DMS 273 (cell line): ENCODE results near the gene TSC1.

Experiments used
- DNase-seq: peaks from one replicate; lab custom pipeline; 2025; ENCODE audit not compliant: unreplicated experiment; lab: John Stamatoyannopoulos, UW

The TSC1 gene

GRCh38 chr9:132894346-132894745 is 50.1 kb downstream of the TSC1 start:
- no peak for DNase-seq

GRCh38 chr9:132892400-132892799 is 52.0 kb downstream of the TSC1 start:
- no peak for DNase-seq

DNA sequence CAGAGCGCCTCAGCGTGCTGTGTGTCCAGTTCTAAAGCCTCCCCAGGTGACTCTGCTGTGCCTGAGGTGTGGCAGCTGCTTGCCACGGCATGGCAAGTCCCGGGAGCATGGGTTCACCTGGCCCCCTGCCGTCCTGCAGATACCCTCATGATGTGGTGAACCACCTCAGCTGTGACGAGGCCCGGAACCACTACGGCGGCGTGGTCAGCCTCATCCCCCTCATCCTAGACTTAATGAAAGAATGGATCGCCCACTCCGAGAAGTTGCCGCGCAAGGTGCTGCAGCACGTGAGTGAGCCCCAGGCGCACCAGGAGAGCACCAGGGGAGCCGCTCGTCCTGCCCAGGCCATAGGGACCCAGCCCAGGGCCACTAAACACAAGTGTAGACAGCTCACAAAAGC is 56.3 kb downstream of the TSC1 start:
- DNase-seq: no peak

- DNase-seq: no peak
Measured at GRCh38 chr9:132887181-132888120, 57.0 kb downstream of the TSC1 start.

GRCh38 chr9:132886334-132886725 is 58.1 kb downstream of the TSC1 start:
- DNase-seq: no peak

DNA sequence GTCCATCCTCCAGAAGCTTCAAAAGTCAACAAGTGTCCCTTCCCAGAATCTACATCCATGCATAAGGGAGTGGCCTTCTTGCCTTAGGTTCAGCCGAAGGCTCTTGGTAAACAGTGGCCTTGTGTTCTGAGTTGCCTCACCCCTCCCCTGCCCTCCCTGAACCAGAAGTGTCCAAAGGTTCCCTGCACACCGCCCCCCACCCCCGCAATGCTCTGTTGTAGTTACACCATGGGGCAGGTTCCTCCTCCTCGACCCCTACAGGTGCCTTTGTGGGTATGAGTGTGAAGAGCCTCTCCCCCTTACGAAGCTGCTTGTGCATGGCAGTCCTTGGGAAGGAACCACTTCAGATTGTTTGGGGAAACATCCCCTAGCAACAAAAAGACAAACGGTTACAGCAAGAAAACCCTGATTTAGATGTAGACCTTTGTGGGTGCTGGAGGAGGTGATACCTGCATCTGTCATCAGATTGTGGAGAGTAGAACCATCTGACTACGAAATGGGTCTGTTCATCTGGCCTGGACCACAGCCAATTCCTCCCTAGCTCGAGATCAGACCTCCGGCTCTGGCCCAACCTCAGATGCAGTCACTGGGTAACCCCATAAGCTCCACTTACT is 58.6 kb downstream of the TSC1 start:
- DNase-seq: no peak

GRCh38 chr9:132883349-132884294 is 60.8 kb downstream of the TSC1 start:
- DNase-seq: no peak

GRCh38 chr9:132882616-132883015 is 61.8 kb downstream of the TSC1 start:
- no peak for DNase-seq

DNA sequence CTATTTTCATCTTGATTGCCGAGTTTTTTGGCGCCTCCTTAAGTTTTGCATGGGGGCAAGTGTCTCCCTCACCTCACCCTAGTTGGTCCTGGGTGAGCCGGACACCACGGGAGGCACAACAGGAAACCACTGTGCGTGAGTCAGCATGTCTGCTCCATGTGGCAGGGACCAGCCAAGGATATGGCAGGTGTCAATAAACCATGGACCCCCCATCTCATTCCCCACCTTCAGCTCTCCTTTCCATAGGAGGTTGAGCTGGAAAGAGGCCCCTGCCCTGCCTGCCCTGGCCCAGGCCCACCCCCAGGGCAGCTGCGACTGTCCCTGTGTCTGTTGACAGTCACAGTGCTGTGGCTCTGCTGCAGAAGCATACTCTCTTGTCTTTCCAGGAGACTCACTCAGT is 62.6 kb downstream of the TSC1 start:
- DNase-seq: no peak

DNA sequence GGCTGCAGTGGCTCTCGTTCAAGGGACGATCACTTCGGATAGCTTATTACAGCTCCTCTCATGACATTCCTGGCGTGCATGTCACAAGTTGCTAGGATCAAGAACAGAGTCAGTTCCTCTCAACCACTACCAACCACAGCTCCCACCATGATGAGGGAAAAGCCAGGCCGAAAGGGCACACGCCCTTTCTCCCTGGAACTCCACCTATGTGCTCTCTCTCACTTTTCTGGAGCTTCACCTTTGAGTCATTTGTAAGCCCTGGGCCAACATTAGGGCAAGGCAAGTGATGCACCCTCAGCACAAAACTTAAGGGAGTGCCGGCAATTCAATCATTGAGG is 64.1 kb downstream of the TSC1 start:
- DNase-seq: no peak

GRCh38 chr9:132879457-132880323 is 64.7 kb downstream of the TSC1 start:
- DNase-seq: no peak

GRCh38 chr9:132878695-132879456 is 65.5 kb downstream of the TSC1 start, which contains the start of gene SPACA9:
SPACA9 (plus strand) TSS chr9:132878898; CDS start chr9:132883948, 5,050 bp downstream.
- DNase-seq: peak; percentile 65

DNA sequence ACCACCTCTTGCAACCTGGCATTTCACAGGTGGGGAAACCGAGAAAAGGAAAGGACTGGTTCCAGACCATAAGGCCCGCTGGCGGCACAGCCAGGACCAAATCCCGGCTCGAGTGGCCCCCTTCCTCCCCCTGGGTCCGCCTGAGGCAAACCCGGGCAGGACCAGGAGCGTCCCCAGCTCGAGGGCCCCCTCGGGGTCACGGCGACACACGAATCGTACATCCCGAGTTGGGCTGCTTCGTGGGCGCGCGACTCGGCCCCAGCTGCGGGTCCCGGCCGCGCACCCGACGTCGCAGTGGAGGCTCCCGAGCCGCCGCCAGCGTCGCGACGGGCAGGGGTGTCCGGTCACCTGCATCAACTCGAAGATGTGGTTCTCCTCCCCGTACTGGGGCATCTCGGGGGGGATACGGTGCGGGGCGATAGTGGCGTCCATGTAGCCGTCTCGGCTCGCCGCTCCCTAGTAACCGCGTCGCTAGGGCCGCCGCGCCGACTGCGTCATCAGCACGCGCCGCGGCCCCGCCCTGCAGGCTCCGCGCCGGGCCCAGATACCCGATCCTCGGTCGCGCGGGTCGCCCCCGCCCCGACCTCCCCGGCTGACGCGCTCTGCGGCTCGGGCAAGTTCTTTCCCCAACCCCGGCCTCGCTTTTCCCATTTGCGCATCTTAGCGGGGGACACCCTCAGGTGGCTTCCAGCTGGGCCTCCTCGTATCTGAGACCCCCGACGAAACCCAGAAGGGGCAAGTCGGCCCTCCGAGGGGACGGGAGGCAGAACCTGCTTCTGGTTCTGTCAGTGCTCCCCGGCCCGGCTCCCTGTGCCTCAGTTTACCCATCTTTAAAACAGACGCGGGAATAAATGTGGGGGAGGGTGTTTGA is 66.4 kb downstream of the TSC1 start, which contains the start of gene AK8:
Gene AK8 (minus strand): TSS at position 461 of the 871 bp plus-strand sequence. CDS start 29 bp downstream, at position 432.
- DNase-seq: peak; percentile 91

DNA sequence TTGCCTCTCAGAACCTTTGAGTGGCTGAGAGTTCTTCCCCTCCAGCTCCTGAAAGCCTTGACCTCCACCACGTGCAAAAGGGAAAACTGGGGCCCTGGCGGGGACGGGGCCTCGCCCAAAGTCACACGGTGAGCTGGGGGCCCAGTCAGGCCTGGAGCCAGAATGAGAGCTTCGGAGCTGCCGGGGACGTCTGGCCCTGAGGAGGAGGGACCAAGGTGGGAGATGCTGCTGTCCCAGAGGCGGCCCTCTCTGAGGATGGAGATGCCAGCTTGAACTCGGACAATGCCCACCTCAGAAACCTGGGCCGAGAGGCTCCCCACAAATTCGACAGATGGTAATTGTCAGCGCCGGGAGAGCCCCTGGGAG is 67.0 kb downstream of the TSC1 start:
- DNase-seq: no peak

GRCh38 chr9:132876849-132877248 is 67.6 kb downstream of the TSC1 start:
- DNase-seq: no peak

DNA sequence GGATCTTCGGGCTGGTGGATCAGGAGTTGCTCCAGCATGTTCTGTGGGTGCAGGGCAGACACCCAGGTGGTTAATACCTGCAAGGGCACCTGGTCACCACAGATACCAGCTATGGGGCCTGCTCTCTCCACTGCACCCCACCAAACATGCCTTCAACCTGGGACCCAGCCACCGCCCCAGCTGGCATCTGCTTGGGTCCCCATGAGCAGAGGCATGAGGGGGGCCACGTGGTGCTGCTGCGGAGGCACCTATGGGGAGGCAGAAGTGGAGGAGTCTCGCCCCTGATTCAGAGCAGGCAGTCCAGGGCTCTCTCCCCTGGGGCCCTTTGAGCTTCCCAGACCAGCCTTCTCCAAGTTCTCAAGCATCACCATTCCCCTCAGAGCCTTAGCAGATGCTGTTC is 69.3 kb downstream of the TSC1 start:
- DNase-seq: no peak

DNA sequence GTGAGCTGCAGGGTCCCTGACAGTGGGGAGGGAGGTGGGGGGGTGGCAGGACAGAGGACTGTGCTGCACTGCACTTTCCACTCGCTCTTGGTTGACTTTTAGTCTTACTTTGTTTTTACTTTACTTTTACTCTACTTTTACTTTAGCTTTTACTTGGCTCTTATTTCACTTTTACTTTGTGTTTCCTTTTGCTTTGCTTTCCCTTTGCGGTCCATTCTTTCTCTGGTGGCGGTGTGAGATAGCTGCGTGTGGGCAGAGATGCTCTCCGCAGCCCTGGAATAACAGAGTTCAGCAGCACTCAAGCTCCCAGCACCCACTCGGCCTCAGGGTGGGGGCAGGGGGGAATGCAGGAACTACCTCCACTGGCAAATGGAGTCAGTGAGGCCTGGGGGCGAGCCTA is 71.0 kb downstream of the TSC1 start:
- no peak for DNase-seq

GRCh38 chr9:132869266-132869665 is 75.2 kb downstream of the TSC1 start:
- no peak for DNase-seq

- DNase-seq: no peak
Measured at GRCh38 chr9:132866898-132867297, 77.5 kb downstream of the TSC1 start.
